Keratinocyte (primary cell): ENCODE data around the gene CAMKMT. TPM values are rescaled to one million over a fixed set of nuclear protein-coding genes. Genes with fewer than 3 reads are reported as not detected.

Experiments
- DNase-seq: peaks from one replicate; pipeline ENCODE4 v3.0.0-alpha.2; 2011; ENCODE audit warnings: low read depth, missing footprints, low spot score
- FAIRE-seq: peaks from 2 replicates; lab custom pipeline; 2011; peaks lifted over from hg19 to GRCh38; lab: Jason Lieb, UNC
- H2AFZ ChIP-seq: 2 replicates; pipeline ENCODE4 v1.6.0; 2012; ENCODE audit warnings: low read length, control low read depth, inconsistent platforms; ENCODE audit not compliant: control insufficient read depth
- H3K27ac ChIP-seq: 2 replicates; pipeline ENCODE4 v1.5.1; 2011; ENCODE audit warnings: low read length; ENCODE audit not compliant: control insufficient read depth, insufficient read depth
- H3K27me3 ChIP-seq: 3 replicates; pipeline ENCODE4 v1.6.0; 2011; ENCODE audit warnings: low read length; ENCODE audit not compliant: control insufficient read depth, insufficient read depth; ENCODE audit errors: extremely low read depth
- H3K36me3 ChIP-seq, 2 experiments: 2 replicates in 1 of 2; 3 replicates in 1 of 2; pipeline ENCODE4 v1.5.1; 2011; ENCODE audit warnings: low read length in 2 of 2, mild to moderate bottlenecking in 1 of 2; ENCODE audit not compliant: control insufficient read depth in 2 of 2, insufficient read depth in 2 of 2; ENCODE audit errors: extremely low read depth in 1 of 2
- H3K4me1 ChIP-seq: 3 replicates; pipeline ENCODE4 v1.5.1; 2011; ENCODE audit warnings: low read length; ENCODE audit not compliant: control insufficient read depth, insufficient read depth; ENCODE audit errors: extremely low read depth
- H3K4me2 ChIP-seq: 3 replicates; pipeline ENCODE4 v1.6.0; 2011; ENCODE audit warnings: low read depth, low read length; ENCODE audit not compliant: control insufficient read depth, insufficient read depth; ENCODE audit errors: extremely low read depth
- H3K4me3 ChIP-seq, 3 experiments: fragments of 200-600 bp in 1 of 3; sonication (generic) in 1 of 3; 2 replicates in 2 of 3; 3 replicates in 1 of 3; pipeline ENCODE4 v1.5.1; 2011 to 2016; ENCODE audit warnings: low read length in 3 of 3, mild to moderate bottlenecking in 3 of 3, control low read depth in 2 of 3, inconsistent platforms in 1 of 3, low read depth in 1 of 3, mixed read lengths in 1 of 3, mixed run types in 1 of 3, moderate library complexity in 1 of 3; ENCODE audit not compliant: control insufficient read depth in 2 of 3, insufficient read depth in 2 of 3; ENCODE audit errors: extremely low read depth in 1 of 3
- H3K79me2 ChIP-seq: 2 replicates; pipeline ENCODE4 v1.6.0; 2012; ENCODE audit warnings: low read length; ENCODE audit not compliant: control insufficient read depth, insufficient read depth
- H3K9ac ChIP-seq: 3 replicates; pipeline ENCODE4 v1.6.0; 2011; ENCODE audit warnings: low read length; ENCODE audit not compliant: control insufficient read depth, insufficient read depth; ENCODE audit errors: extremely low read depth
- H3K9me1 ChIP-seq: 3 replicates; pipeline ENCODE4 v1.6.0; 2011; ENCODE audit warnings: low read length; ENCODE audit not compliant: control insufficient read depth, insufficient read depth; ENCODE audit errors: extremely low read depth
- H3K9me3 ChIP-seq: 2 replicates; pipeline ENCODE4 v1.5.1; 2012; ENCODE audit warnings: low read depth, low read length; ENCODE audit not compliant: control insufficient read depth
- H4K20me1 ChIP-seq: 3 replicates; pipeline ENCODE4 v1.6.0; 2011; ENCODE audit warnings: low read length; ENCODE audit not compliant: control insufficient read depth, insufficient read depth; ENCODE audit errors: extremely low read depth
- CTCF ChIP-seq, 3 experiments: IDR thresholded peaks in 1 of 3; conservative IDR thresholded peaks in 1 of 3; optimal IDR thresholded peaks in 1 of 3; 2 replicates in 2 of 3; 3 replicates in 1 of 3; pipeline versions ENCODE3 to v1.5.1; 2011; ENCODE audit warnings: low read length in 3 of 3, mild to moderate bottlenecking in 3 of 3, moderate library complexity in 2 of 3, control low read depth in 1 of 3, inconsistent platforms in 1 of 3; ENCODE audit not compliant: insufficient read depth in 2 of 3; ENCODE audit errors: extremely low read depth in 1 of 3
- EZH2 ChIP-seq: IDR thresholded peaks from one replicate; pipeline ENCODE4 v1.6.1; 2012; ENCODE audit warnings: inconsistent platforms, mild to moderate bottlenecking, low read length, moderate library complexity
- dilution Hi-C: fragments of 300-500 bp; cut with MboI; formaldehyde crosslinking; loops from one replicate; pipeline ENCODE4 v1.7.0; 2020; ENCODE audit warnings: low sequenced_read_pairs; ENCODE audit not compliant: extremely low pct_ligation_motif_present
- polyA plus RNA-seq, 5 experiments: library from polyadenylated mRNA; depleted of rRNA in 3 of 5; stranded (reverse) in 3 of 5; stranded (forward) in 1 of 5; unstranded in 1 of 5; fragments of >200 nt; gene quantifications; 1 replicate in 1 of 5; 2 replicates in 3 of 5; 3 replicates in 1 of 5; pipeline versions ENCODE4 v1.2.1 to v1.2.3, GENCODE V29; 2011 to 2012; ENCODE audit warnings: missing spikeins in 2 of 5, low read depth in 1 of 5, low replicate concordance in 1 of 5

The CAMKMT gene
- polyA plus RNA-seq, 1 donor (not counting 4 experiments of a cell fraction or from before 2014, with no cell fraction given) = 9.9 TPM

- Histone ChIP-seq H3K4me2 (peak overlapping the region; percentile 40), H2AFZ (no peak overlapping the region), H4K20me1 (no peaks in the 10 kb centered on the region), H3K9me3 (no peaks in the 10 kb centered on the region), H3K4me1 (no peaks in the 10 kb centered on the region), H3K27ac (no peak overlapping the region), H3K9me1 (no peaks in the 10 kb centered on the region), H3K36me3 (no peaks in the 10 kb centered on the region), H3K4me3 (no peak overlapping the region), H3K9ac (no peak overlapping the region), H3K79me2 (no peaks in the 10 kb centered on the region), H3K27me3 (no peaks in the 10 kb centered on the region)
- TF ChIP-seq CTCF (optimal IDR thresholded peaks at IDR 0.05 in 1 of 3, IDR thresholded peaks at IDR 0.05 in 1 of 3, conservative IDR thresholded peaks at IDR 0.05 in 1 of 3; ENCODE audit: extremely low read depth in 1 of 3, insufficient read depth in 2 of 3, low read length in 3 of 3) (no peak), EZH2 (no peak)
- FAIRE-seq (no peak), DNase-seq (no peak)
- dilution Hi-C loops = no loop called here
Measured at GRCh38 chr2:44616667-44617155, 255.0 kb downstream of the CAMKMT start.

GRCh38 chr2:44618251-44619023 is 256.7 kb downstream of the CAMKMT start:
- Histone ChIP-seq H3K4me1 (no peaks in the 10 kb centered on the region), H3K4me3 (no peak overlapping the region), H3K36me3 (no peaks in the 10 kb centered on the region), H3K79me2 (no peaks in the 10 kb centered on the region), H3K27me3 (no peaks in the 10 kb centered on the region), H4K20me1 (no peaks in the 10 kb centered on the region), H3K27ac (no peak overlapping the region), H3K9me1 (no peaks in the 10 kb centered on the region), H3K9me3 (no peaks in the 10 kb centered on the region), H3K4me2 (no peak overlapping the region), H2AFZ (no peak overlapping the region), H3K9ac (no peak overlapping the region)
- no peak for TF ChIP-seq EZH2
- TF ChIP-seq CTCF (optimal IDR thresholded peaks at IDR 0.05 in 1 of 3, IDR thresholded peaks at IDR 0.05 in 1 of 3, conservative IDR thresholded peaks at IDR 0.05 in 1 of 3; ENCODE audit: extremely low read depth in 1 of 3, insufficient read depth in 2 of 3, low read length in 3 of 3) = no peak
- no peak for DNase-seq
- dilution Hi-C loops = no loop called here
- FAIRE-seq = no peak
